OCI-LY1 (cell line): Measurements from ENCODE around the gene MILR1.

Experiments used
- H2AFZ ChIP-seq: fragments of 200-600 bp; sonication (generic), shearing (Covaris generic); 2 replicates; pipeline ENCODE4 v1.6.0; 2014; ENCODE audit warnings: antibody characterized with exemption, mild to moderate bottlenecking, low read length
- H3F3A ChIP-seq: fragments of 200-600 bp; sonication (generic), shearing (Covaris generic); 2 replicates; pipeline ENCODE4 v1.6.0; 2014; ENCODE audit warnings: mild to moderate bottlenecking, antibody characterized with exemption, low read length, moderate library complexity; ENCODE audit not compliant: insufficient read depth
- H3K27ac ChIP-seq: fragments of 200-600 bp; sonication (generic); 2 replicates; pipeline ENCODE4 v1.5.1; 2014; ENCODE audit warnings: low read length, mixed run types, mild to moderate bottlenecking, low read depth; ENCODE audit not compliant: poor library complexity, severe bottlenecking
- H3K27me3 ChIP-seq: fragments of 200-600 bp; sonication (generic); 2 replicates; pipeline ENCODE4 v1.6.0; 2014; ENCODE audit warnings: antibody characterized with exemption, mild to moderate bottlenecking, low read length, moderate library complexity; ENCODE audit not compliant: insufficient read depth
- H3K36me3 ChIP-seq: fragments of 200-600 bp; sonication (generic); 2 replicates; pipeline ENCODE4 v1.6.1; 2014; ENCODE audit warnings: mild to moderate bottlenecking, antibody characterized with exemption, low read length, moderate library complexity, mixed read lengths; ENCODE audit not compliant: insufficient read depth
- H3K4me1 ChIP-seq: fragments of 200-600 bp; sonication (generic); 2 replicates; pipeline ENCODE4 v1.5.1; 2014; ENCODE audit warnings: mild to moderate bottlenecking, low read length, moderate library complexity; ENCODE audit not compliant: insufficient read depth, severe bottlenecking
- H3K4me2 ChIP-seq: fragments of 200-600 bp; sonication (generic), shearing (Covaris generic); 2 replicates; pipeline ENCODE4 v1.6.1; 2014; ENCODE audit warnings: low read length
- H3K4me3 ChIP-seq: fragments of 200-600 bp; sonication (generic); 2 replicates; pipeline ENCODE4 v1.5.1; 2014; ENCODE audit warnings: low read length, low read depth, mild to moderate bottlenecking, mixed read lengths; ENCODE audit not compliant: poor library complexity, severe bottlenecking
- H3K79me2 ChIP-seq: fragments of 200-600 bp; shearing (Covaris generic); 2 replicates; pipeline ENCODE4 v1.6.1; 2016; ENCODE audit warnings: mixed run types, low read length, mixed read lengths; ENCODE audit not compliant: insufficient read depth
- H3K9ac ChIP-seq: fragments of 200-600 bp; sonication (generic), shearing (Covaris generic); 2 replicates; pipeline ENCODE4 v1.6.1; 2014; ENCODE audit warnings: mild to moderate bottlenecking, low read length, mixed read lengths
- H3K9me2 ChIP-seq: fragments of 200-600 bp; sonication (generic), shearing (Covaris generic); 2 replicates; pipeline ENCODE4 v1.6.1; 2014; ENCODE audit warnings: low read depth, mild to moderate bottlenecking, low read length, mixed read lengths
- H3K9me3 ChIP-seq: fragments of 200-600 bp; shearing (Covaris generic); 2 replicates; pipeline ENCODE4 v1.6.1; 2014; ENCODE audit warnings: low read length, mixed read lengths
- H4K20me1 ChIP-seq: fragments of 200-600 bp; sonication (generic), shearing (Covaris generic); 2 replicates; pipeline ENCODE4 v1.6.0; 2016; ENCODE audit warnings: mild to moderate bottlenecking, low read length; ENCODE audit not compliant: insufficient read depth
- CTCF ChIP-seq: fragments of 200-600 bp; sonication (generic), shearing (Covaris generic); IDR thresholded peaks from 2 replicates; pipeline ENCODE4 v1.5.1; 2017; ENCODE audit warnings: mild to moderate bottlenecking, antibody characterized with exemption, low read length, moderate library complexity, mixed read lengths
- EZH2 ChIP-seq: fragments of 200-600 bp; sonication (generic), shearing (Covaris generic); IDR thresholded peaks from 2 replicates; pipeline ENCODE4 v1.8.0; 2017; ENCODE audit warnings: borderline replicate concordance, mixed run types, mild to moderate bottlenecking, antibody characterized with exemption, low read length, moderate library complexity, mixed read lengths

MILR1 gene

DNA sequence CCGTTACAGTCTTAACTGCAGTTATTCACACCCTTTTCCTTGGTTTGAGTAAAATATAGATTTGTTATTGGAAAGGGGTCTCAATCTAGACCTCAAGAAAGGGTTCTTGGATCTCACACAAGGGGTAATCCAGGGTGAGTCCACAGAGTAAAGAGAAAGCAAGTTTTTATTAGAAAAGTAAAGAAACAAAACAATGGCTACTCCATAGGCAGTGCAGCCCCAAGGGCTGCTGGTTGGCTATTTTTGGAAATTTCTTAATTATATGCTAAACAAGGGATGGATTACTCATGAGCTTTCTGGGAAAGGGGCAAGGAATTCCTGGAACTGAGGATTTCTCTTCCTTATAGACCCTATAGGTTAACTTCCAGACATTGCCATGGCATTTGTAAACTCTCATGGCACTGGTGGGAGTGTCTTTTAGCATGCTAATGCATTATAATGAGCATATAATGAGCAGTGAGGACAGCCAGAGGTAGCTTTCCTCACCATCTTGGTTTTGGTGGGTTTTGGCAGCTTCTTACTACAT, 24.5 kb upstream of the MILR1 start:
- TF ChIP-seq CTCF, result no peak
- TF ChIP-seq EZH2, result no peak
- Histone ChIP-seq H3K36me3 (no peaks in the 10 kb centered on the region; the same call in 1 of the 2 replicates), H3K9me3 (peaks cover 3% of the 10 kb centered on the region; the same call in 1 of the 2 replicates), H2AFZ (no peak overlapping the region), H4K20me1 (no peaks in the 10 kb centered on the region), H3K9me2 (no peaks in the 10 kb centered on the region), H3K9ac (no peak overlapping the region), H3K79me2 (no peaks in the 10 kb centered on the region), H3F3A (no peaks in the 10 kb centered on the region), H3K4me3 (no peak overlapping the region), H3K27ac (no peak overlapping the region), H3K4me1 (no peaks in the 10 kb centered on the region), H3K4me2 (no peak overlapping the region), H3K27me3 (peaks cover 5% of the 10 kb centered on the region; the same call in 1 of the 2 replicates)

- Histone ChIP-seq H3K36me3 (no peaks in the 10 kb centered on the region; the same call in 1 of the 2 replicates), H2AFZ (no peak overlapping the region), H3K27ac (no peak overlapping the region), H3K4me1 (no peaks in the 10 kb centered on the region), H4K20me1 (no peaks in the 10 kb centered on the region), H3K9ac (no peak overlapping the region), H3K9me2 (no peaks in the 10 kb centered on the region), H3K79me2 (no peaks in the 10 kb centered on the region), H3F3A (no peaks in the 10 kb centered on the region), H3K27me3 (peaks cover 5% of the 10 kb centered on the region; the same call in 1 of the 2 replicates), H3K9me3 (peaks cover 3% of the 10 kb centered on the region; the same call in 1 of the 2 replicates), H3K4me2 (no peak overlapping the region), H3K4me3 (no peak overlapping the region)
- TF ChIP-seq CTCF (no peak), EZH2 (no peak)
Observed at GRCh38 chr17:64425191-64425590, 23.7 kb upstream of the MILR1 start.

DNA sequence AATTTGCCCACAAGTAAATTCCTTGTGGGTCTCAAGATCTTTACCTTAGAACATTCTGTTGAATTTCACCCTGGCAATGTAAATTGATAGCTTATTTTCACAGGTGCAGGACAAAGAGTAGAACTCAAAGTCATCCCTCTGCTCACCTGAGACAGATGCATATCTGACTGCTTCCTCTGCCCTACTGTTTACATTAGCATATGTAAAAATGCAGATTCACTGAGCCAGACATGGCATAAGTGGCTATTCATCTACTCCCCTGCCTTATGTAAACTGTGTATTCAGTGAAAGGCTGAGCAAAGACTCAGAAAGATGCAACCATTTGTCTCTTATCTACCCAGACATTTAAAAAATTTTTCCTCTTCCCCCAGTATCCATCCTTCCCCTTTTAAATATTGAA, 22.3 kb upstream of the MILR1 start:
- Histone ChIP-seq H3K27ac (no peak overlapping the region), H3K4me3 (no peak overlapping the region), H3K4me1 (no peaks in the 10 kb centered on the region), H3F3A (no peaks in the 10 kb centered on the region), H3K4me2 (no peak overlapping the region), H4K20me1 (no peaks in the 10 kb centered on the region), H3K9me3 (peaks cover 3% of the 10 kb centered on the region; the same call in 1 of the 2 replicates), H3K36me3 (no peaks in the 10 kb centered on the region; the same call in 1 of the 2 replicates), H3K9me2 (no peaks in the 10 kb centered on the region), H3K27me3 (peaks cover 5% of the 10 kb centered on the region; the same call in 1 of the 2 replicates), H2AFZ (no peak overlapping the region), H3K79me2 (no peaks in the 10 kb centered on the region), H3K9ac (no peak overlapping the region)
- no peak for TF ChIP-seq CTCF
- no peak for TF ChIP-seq EZH2
